G401 (cell line): ENCODE measurements around the gene NR3C2. TPM values are rescaled to one million over a fixed set of nuclear protein-coding genes. Genes with fewer than 3 reads are reported as not detected.
"Not testable (repeated sequence)": the region's sequence is repeated elsewhere in the genome, so short reads cannot be mapped to it uniquely, and the experiment has no call there.

ENCODE experiments used
- DNase-seq: peaks from one replicate; pipeline ENCODE4 v3.0.0-alpha.2; 2015; ENCODE audit warnings: low spot score
- in situ Hi-C: cut with HindIII; loops from 2 replicates; pipeline ENCODE4 v1.10.0; 2016; ENCODE audit warnings: low sequenced_read_pairs, mixed read lengths
- total RNA-seq: library from RNA; depleted of rRNA; stranded (reverse); fragments of >200 nt; shearing (Covaris generic); gene quantifications from 2 replicates; pipeline ENCODE4 v1.2.3, GENCODE V29; 2014

The NR3C2 gene
- total RNA-seq, 1 experiment from 2014 or later: not detected

DNA sequence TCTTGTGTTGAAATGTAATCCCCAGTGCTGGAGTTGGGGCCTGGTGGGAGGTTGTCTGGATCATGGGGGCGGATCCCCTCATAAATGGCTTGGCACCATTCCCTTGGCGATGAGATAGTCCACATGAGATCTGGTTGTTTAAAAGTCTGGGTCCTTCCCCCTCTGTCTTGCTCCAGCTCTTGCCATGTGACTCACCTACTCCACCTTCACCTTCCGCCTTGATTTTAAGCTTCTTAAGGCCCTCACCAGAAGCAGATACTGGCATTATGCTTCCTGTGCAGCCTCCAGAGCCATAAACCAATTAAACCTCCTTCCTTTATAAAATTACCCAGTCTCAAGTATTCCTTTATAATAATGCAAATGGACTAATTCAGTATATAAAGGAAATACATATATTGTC lies 111.5 kb downstream of the NR3C2 start:
- in situ Hi-C loops: no loop called here
- DNase-seq: no peak

DNA sequence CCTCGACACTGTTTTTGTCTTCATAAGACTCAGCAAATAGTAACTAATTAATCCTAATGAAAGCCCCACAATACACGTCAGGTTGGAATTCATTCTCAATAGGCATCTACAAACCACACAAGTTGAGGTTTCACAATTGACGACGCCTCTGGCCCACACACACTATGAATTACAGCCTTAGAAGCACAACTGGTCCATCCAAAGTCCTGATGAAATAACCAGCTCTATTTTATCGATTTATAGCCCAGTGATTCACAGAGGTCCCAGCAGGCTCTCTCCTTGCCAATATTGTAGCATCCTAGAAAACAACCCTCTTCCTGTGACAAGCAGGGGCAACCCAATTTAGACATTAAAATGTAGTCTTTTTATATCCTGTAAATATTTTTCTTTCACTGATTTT lies 112.1 kb downstream of the NR3C2 start:
- no peak for DNase-seq
- in situ Hi-C loops: no loop called here

DNA sequence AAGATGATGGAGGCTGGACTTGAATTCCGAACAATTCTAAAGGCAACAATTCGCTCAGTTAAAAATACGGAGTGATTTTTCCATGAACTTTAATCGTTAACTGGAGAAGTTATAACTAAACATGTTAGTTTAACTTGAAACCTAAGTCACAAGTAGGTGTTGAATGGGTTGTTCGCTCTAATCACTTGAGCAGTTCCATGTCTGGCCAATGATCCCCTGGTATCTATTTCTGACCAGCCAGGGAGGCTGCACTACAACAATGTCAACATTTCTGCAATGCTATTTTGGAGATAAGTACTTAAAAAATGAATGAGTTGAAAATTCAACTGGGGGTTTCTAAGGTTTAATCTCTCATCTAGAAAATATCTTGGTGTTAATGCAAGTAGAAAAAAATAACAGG lies 112.5 kb downstream of the NR3C2 start:
- no peak for DNase-seq
- in situ Hi-C loops: no loop called here

DNA sequence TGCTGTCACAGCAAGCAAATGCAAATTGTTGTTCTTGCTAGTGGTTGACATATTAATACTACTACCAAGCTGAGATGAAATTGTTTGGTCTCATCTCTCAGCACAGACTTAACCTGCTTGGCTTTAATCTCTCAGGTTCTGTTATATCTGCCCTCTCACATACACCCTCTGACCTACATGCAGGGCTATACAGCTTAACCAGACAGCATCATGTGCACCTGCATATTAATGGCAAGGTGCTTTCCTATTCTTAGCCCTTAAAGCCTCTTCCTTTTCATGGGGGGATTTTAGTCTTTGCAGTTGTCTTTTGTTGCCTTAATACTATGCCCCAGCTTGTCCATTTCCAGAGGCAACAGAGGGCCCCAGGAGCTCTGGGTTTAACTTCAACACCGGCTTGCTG lies 114.5 kb downstream of the NR3C2 start:
- in situ Hi-C loops: no loop called here

DNA sequence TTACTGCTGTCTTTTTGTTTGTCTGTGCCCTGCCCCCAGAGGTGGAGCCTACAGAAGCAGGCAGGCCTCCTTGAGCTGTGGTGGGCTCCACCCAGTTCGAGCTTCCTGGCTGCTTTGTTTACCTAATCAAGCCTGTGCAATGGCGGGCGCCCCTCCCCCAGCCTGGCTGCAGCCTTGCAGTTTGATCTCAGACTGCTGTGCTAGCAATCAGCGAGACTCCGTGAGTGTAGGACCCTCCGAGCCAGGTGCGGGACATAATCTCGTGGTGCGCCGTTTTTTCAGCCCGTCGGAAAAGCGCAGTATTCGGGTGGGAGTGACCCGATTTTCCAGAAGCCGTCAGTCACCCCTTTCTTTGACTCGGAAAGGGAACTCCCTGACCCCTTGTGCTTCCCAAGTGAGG lies 118.9 kb downstream of the NR3C2 start:
- DNase-seq, in situ Hi-C loops: not testable (repeated sequence)

More for the DNA sequence above, 114.5 kb downstream of the NR3C2 start:
- no peak for DNase-seq

DNA sequence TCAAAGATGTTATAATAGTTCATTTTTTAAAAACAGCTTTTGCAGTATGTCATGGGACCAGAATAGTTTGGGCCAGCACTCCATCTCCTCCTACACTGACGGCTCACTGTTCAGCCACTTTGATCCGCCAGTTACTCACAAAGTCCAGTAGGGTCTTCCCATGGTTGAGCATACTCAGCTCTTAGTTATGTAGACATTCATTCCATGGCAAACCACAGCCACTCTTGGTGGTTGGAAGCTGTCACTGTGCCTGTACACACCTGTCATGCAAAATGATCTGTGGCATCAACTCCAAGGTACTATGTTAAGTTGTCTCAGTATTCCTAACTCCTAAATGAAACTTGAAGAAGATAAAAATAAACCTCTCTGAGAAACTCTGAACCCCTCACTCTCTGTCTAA lies 127.2 kb downstream of the NR3C2 start:
- in situ Hi-C loops: no loop called here
- no peak for DNase-seq

DNA sequence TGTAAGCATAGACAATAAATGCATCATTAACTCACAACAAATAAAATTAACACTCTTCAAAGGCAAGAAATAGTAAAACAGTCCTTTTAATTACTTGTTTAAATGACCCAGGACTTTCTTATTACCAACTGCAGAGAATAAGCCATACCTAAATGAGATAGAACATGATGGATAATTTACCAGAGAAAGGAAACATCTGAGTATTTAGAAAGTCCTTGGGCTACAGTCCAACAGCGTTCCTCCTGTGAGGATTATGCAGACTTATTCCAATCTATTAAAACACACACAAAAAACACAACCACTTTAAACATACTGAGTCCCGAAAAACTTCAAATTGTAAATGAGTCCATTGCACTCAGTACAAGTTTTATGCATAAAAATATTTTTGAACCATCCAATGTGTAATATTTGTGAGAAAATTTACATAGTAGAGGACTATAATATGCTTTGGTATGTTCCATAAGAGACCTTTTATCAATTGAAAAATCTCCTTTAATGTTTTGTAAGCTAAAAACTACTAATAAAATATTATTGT lies 129.2 kb downstream of the NR3C2 start:
- in situ Hi-C loops: no loop called here
- no peak for DNase-seq

DNA sequence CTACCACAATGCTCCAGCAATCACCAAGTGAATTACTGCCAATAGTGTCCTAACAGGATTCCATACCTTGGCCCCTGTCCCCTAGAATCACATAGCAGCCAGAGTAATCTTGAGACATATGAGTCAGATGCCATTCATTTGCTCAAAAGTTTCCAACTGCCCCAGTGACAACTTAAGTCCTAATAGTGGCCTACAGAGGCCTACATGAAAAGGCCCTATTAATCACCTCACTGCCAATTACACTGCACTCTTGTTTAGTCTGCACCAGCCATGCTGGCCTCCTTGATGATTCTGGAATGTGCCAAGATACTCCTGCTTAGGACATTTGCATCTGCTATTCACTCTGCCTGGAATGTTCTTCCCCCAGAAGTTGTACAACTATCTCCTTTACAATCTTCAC lies 130.7 kb downstream of the NR3C2 start:
- in situ Hi-C loops: no loop called here
- no peak for DNase-seq

DNA sequence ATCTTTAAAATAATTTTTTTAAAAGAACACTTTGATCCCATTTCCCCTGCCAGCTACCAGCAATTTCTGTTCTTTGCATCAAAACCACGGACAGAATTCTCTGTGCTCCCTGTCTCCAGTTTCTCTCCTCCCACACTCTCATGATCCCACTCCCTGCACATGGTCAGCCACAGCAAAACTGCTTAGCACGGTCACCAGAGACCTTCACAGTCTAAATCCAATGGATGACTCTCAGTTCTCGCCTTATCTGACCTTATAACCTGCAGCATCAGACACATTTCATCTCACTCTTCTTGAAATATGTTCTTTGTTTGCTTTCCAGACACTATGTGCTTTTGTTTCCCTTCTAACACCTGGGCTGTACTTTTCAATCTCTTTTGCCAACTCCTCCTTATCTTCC lies 131.5 kb downstream of the NR3C2 start:
- no peak for DNase-seq
- in situ Hi-C loops: no loop called here

DNA sequence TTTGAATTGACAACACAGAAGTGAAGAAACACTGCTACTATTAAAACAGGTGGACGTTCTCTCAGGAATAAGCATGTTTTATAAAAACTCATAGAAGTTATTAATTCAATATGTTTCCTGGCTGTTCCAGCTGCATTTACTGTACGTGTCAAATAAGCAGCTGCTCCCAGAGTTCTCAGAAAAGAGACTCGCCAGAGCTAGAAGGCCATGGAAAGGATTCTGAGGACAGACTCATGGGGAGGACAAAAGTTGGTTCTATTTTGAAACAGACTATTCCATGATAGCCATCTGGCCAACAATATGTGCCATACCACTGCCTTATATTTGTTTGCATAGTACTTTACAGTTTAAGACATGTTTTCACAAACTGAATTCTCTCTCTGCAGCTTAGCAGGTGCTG lies 136.5 kb downstream of the NR3C2 start:
- DNase-seq: peak; percentile 22
- in situ Hi-C loops: no loop called here

DNA sequence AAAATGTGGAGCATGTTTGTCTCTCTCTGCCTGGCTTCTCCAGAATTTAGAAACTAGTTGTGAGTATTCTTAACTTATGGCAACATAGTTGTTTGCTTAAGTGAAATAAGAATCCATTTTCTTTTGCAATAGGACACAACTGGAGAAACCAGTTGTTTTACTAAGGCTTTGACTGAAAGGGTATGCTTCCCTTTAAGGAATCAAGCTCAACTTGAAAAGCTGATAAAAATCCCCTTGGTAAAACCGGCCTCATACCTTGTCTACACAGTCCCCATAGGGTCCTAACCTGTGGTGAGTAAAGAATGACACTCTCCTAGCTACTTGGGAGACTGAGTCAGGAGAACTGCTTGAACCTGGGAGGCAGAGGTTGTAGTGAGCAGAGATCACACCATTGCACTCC lies 139.8 kb downstream of the NR3C2 start:
- in situ Hi-C loops: no loop called here
- DNase-seq: no peak

DNA sequence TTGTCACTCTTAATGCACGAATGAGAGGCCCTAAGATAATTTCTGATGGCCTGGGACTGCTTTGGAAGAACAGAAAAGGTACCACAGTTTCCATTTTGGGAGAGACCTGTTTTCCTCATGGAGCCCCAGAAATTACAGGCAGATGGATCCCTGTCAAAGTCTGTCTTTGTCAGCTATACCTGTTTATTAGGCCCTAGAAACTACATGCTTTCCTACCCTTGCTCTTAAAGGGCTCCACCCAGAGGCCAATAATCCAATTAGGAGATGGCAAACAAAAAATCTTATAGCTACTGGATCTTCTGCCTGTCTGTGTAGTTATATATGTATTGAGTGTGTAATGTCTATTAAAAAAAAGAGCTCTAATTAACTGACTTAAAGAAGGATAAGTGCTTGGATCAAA lies 141.3 kb downstream of the NR3C2 start:
- no peak for DNase-seq
- in situ Hi-C loops: no loop called here

DNA sequence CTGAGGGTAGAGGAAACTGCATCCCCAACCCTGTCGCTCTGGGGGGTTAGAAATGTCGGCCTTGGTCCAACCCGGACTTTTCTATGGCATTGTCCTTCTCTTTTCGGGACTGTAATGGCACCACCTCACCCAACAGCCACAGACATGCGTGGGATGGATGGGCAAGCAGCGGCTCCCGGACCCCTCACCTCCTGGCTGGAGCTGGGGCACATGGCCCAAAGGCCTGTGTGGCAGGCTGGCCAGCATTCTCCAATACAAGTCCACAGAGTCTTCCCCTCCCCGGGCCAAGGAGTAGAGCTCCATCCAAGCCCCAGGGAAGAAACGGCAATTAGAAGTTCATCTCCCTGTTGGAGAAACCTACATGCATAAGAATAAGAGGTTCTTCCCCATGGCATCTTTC lies 142.9 kb downstream of the NR3C2 start:
- no peak for DNase-seq
- in situ Hi-C loops: no loop called here

DNA sequence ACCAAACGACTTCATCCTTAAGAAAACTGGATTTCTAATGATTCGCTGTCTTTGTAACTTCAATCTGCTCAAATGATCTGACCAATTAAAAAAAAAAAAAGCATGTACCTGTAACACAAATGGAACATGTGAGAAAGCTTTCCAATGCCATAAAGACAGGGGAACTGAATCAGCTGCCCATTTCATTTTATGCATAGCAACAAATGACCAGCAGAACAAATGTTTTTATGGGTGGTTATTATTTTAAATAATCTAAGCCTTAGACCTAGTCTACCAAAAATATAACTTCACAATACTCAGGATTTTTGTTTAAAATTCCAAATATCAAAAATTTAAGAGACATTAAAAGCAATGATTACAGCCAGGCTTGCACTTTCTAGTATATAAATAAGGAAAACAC lies 145.7 kb downstream of the NR3C2 start:
- in situ Hi-C loops: no loop called here

DNA sequence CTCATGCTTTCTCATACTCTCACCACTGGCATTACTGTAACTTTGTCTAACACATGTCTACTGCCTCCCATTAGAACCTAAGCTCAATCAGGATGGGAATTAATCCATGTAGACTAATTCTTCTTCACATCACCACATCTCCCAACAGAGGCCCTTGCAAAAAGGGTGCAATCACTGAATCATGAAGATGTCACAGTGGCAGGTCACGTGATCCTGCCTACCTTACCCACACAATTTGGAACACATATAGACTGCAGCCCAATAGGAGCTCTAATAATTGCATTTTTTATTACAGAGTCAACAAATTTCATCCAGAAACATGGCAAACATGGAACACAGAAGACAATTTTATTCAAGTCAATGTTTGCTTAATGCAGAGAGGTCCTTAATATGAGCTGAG lies 146.6 kb downstream of the NR3C2 start:
- in situ Hi-C loops: no loop called here
- DNase-seq: no peak

More for the DNA sequence above, 145.7 kb downstream of the NR3C2 start:
- no peak for DNase-seq

DNA sequence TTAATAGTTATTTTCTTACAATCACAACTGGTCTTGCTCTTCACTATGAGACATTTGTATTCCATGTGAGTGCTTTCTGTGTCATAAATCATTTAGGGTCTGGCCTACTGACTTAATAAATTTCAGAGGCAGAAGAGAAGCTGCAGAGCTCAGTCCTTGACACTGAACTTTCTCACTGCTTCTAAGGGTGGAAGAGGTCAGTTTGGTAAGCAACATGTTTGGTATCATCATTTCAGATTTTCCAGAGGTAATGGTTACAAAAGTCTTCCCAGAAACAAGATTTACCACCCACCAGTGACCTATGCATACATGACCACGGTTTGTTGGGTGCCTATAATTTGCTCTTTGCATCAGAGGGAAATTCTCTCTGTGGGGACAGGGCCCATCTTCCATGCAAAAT lies 148.6 kb downstream of the NR3C2 start:
- DNase-seq: no peak
- in situ Hi-C loops: no loop called here

DNA sequence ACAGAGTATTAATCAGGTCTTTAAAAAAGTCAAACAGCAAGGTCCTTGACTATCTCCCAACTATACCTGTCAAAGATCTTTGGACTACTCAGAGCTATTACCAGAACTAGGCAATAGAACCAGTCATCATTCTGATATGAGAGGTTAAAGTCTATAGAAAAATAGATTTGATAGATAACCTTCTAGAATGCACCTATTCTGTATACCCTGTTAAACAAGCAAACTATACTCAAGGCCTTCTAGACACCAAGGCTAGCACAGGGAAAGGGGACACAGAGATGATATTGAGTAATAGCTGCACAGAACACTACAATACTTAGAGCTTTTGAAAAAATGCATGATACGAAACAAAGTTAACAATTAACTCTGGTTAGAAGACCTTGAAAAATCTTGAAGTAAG lies 149.5 kb downstream of the NR3C2 start:
- in situ Hi-C loops: no loop called here
- no peak for DNase-seq

DNA sequence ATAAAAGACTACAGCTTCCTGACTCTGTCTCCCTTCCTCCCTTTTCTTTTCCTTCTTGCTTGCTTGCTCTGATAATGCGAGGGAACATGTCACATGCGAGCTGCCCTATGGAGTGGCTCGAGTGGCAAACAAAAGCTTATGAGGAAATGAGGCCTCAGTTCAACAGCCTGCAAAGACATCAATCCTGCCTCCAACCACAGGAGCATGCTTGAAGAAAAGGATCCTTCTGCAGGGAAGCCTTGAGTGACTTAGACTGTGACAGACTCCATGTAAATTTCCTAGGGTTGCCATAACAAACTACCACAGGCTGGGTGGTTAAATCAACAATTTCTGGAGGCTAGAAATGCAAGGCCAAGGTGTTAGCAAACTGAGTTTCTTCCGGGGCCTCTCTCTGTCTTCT lies 152.5 kb downstream of the NR3C2 start:
- no peak for DNase-seq
- in situ Hi-C loops: no loop called here

DNA sequence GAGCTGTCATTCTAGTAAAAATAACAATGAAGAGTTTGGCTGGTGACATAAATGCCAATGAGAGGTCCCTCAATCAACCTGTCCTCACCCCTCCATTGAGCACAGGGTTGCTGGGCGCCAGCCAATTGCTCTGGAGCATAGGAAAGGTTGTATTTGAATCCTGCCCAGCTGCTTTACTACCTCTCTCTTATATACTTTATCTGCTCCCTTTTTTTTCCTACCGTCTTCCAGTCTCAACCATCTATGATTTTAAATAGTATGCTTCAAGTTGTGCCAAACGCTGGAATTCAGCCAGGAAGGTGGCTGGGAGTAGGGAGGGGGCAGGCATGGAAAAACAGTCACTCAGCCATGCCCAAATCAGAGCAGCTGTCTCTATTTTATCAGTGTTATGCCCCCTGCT lies 153.8 kb downstream of the NR3C2 start:
- DNase-seq: peak; percentile 72
- in situ Hi-C loops: no loop called here

DNA sequence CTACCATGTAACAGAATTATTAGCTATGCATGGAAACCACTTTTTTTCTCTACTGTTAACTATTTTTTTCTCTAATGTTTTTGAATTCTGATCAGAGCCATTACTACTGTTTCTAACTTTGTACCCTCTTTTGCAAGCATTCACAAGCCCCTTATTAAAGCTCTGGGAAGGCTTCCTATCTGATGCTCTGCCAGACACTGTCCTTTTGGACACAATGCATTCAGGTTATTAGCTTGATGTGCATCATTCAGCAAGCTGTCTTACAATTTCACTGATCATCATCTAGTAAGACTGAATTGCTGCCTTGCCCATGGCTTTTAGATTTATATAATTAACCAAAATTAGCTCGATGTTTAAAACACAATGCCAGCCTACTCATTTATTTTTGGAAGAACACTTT lies 155.1 kb downstream of the NR3C2 start:
- DNase-seq: no peak
- in situ Hi-C loops: no loop called here

DNA sequence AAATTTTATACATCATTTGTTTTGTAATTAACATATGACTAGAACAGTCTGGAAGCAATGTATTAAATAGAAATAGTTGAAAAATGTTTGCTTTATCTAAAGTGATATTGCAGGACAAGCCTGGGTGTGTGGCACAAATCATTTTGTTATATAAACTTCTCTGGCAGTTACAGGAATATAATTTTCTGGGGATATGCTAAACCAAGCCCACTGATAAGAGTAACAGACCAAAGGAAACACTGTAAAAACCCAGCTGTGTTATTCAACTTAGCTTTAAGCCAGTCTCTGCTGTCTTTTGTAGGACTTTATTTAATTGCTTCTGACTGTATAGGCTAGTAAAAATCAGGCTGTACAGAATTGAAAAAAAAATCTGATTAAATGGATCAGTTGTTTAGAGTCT lies 156.2 kb downstream of the NR3C2 start:
- in situ Hi-C loops: no loop called here
- no peak for DNase-seq

DNA sequence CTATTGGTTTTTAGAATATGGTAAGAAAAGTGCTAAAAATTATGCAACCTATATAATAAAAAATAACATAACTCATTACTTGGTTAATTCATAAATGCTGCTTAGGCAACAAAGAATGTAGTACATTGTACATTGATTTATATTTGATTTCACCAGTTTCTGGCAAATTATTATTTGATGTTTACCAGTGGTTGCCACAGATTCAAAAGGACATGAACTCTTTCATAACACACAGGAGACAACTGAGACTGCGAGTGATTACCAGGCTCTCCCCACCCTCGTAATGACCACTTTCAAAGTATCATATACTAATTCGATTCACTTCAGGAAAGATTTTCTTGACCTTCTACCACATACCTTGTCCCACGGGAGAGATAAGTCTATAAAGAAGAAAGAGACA lies 158.5 kb downstream of the NR3C2 start:
- in situ Hi-C loops: no loop called here
- DNase-seq: no peak
